GM18873 (cell line): ENCODE data around the gene RGS9.
"Not testable (repeated sequence)": the region's sequence is repeated elsewhere in the genome, so short reads cannot be mapped to it uniquely, and the experiment has no call there.

ENCODE experiments used
- ATAC-seq: cut with Tn5 transposase; IDR thresholded peaks from one replicate; pipeline ENCODE4 v1.9.1; 2021; ENCODE audit warnings: mild to moderate bottlenecking, moderate library complexity, moderate number of reproducible peaks; ENCODE audit not compliant: unreplicated experiment, low FRiP score

Gene RGS9

DNA sequence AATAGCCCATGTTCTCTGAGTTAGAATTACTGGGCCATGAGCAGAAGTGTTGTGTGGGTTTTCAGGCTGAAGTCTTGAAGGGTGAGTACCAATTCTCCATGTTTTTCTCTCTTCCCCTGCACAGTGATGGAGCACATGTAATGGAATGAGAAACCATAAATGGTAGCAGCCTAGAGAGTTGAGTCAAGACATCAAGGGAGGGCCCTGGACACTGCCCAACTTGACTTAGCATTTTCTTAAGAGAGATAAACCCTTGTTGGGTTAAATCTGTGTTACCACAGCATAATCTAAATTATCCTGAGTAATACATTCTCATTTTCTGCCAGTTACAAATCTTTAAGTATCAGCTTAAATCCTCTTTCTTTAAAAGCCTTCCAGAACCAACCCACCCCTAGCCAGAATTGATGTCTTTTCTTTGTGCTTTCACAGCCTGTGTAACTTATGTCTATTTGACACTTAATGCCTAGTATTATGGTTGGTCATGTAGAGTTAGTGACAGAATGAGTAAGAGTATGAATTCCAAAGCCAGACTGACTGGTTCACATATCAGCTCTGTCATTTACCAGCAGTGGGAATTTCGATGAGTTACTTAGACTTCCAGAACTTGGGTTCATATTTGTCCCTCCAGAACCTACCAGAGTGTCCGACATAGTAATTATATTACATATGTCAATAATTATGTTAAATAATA lies 27.0 kb upstream of the RGS9 start:
- no peak for ATAC-seq

GRCh38 chr17:65115839-65116238 lies 21.3 kb upstream of the RGS9 start:
- no peak for ATAC-seq

GRCh38 chr17:65116515-65116914 lies 20.7 kb upstream of the RGS9 start:
- ATAC-seq: not testable (repeated sequence)

- no peak for ATAC-seq
These were observed 19.7 kb upstream of the RGS9 start for GRCh38 chr17:65117384-65118035.

DNA sequence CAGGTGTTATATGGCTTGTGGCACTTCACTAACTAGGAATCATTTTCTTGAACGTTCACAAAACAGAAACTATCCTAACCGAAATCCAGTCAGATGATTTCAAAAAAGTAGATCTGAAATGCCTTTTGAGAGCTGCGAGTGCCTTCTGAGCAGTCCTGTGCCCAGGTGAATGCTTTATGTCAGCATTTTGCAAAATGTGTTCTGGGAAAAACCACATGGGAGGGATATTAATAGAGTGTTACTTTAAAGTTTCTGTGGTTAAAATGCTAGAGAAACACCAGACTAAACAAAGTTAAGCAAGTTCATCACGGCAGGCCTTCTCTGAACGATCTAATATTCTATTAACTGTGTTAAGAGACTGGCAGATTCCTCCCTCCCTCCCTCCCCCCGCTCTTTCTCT lies 15.8 kb upstream of the RGS9 start:
- ATAC-seq: no peak

GRCh38 chr17:65121916-65122806 lies 15.0 kb upstream of the RGS9 start:
- no peak for ATAC-seq

GRCh38 chr17:65122836-65123756 lies 14.1 kb upstream of the RGS9 start:
- ATAC-seq: peak; percentile 64

DNA sequence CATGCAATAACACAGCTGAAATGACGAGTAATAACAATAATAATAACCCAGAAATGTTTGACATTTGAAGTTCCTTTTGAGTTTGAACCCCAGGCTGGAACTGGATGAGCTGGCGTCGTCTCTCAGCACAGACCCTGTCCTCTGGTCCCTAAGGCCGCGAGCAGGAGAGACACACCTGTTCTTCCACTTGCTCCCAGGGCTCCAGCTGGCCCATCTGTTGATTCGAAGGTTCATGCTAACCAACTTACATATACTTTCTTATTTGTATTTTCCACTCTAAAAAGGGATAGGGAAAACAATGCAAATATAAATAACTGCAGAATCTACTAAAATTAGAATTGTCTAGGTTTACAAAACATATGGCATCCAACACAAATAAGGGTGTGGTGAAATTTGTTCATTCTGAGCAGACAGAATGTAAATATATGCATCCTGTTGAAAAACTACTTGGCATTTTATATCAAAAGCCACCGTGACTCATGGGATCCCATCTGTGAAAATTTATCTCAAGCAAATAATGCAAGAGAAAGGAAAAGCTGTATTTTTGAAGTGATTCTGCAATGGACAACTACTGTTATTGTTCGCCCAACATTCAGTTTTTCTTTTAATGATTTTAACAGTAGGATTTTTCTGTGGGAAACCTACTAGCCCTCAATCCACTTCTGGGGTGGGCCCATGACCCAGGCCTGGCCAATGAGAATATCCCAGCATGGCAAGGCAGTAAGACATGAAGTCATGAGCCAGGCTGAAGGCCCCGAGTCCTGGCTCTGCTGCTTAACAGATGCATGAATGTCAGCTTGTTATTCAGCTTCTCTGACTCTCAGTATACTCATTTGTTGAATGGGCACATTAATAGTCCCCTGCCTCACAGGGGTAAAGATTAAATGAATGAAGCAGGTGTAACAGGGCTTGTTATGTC lies 13.2 kb upstream of the RGS9 start:
- no peak for ATAC-seq

GRCh38 chr17:65130832-65131231 lies 6.3 kb upstream of the RGS9 start:
- ATAC-seq: no peak

- ATAC-seq: no peak
These were observed 5.9 kb upstream of the RGS9 start for GRCh38 chr17:65131240-65131639.

DNA sequence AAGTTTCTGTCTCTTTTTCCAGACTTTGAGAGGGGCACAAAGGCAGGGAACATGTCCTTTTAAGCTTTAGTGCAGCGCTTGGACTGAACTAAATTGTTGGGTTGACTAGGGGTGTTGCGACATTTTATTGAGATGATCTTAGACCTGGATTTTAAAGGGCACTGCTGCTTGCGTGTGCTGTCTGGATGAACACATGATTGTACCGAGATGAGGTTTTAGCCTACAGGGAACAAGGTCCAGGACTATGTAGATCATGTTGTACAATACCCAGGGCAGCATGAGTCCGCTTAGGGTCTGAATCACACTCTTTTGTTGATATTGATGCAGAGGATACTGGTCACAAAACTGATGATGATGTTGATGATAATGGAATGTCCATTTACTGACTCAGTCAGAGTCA lies 5.2 kb upstream of the RGS9 start:
- ATAC-seq: no peak

- ATAC-seq: no peak
These were observed 3.1 kb upstream of the RGS9 start for GRCh38 chr17:65134035-65134434.

- ATAC-seq: no peak
These were observed 2.1 kb downstream of the RGS9 start for GRCh38 chr17:65139101-65139764.

- ATAC-seq: no peak
These were observed 5.1 kb downstream of the RGS9 start for GRCh38 chr17:65142247-65142646.

GRCh38 chr17:65143889-65144604 lies 6.9 kb downstream of the RGS9 start:
- no peak for ATAC-seq

DNA sequence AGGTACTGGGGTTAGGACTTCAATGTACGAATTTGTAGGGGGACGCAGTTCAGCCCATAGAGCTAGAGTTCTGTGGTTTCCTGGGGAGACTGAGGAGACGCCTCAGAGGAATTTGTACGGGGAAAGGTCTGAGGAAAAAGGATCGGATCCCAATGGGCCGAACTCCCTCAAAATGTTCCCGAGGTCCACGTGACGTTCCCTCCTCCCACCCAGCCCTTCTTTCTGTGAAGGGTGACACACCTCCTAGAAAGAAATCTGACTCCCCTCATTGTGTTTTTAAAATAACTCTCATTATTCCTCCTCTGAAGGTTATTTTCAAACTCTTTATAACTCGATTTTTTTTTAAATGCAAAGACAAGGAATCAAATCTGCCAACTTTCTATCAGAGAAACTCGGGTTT lies 8.6 kb downstream of the RGS9 start:
- no peak for ATAC-seq

DNA sequence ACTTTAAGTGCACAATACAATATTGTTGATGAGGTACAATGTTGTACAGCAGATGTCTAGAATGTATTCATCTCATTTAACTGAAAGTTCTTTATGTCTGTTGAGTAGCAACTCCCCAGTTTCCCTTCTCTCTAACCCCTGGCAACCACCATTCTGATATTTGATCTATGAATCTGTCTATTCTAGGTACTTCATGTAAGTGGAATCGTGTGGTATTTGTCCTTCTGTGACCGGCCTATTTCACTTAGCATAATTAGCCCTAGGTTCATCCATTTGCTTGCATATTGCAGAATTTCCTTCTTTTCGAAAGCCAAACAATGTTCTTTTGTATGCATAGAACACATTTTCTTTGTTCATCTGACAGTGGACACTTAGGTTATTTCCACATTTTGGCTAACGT lies 10.8 kb downstream of the RGS9 start:
- no peak for ATAC-seq
